Mesendoderm (in vitro differentiated cells): Measurements from ENCODE around the gene HSD11B1L.

Experiments used
- DNase-seq: peaks from one replicate; pipeline ENCODE4 v3.0.0; 2013
- H2AK5ac ChIP-seq: 2 replicates; pipeline ENCODE4 v1.6.1; 2013; ENCODE audit warnings: low read length, inconsistent platforms
- H2BK120ac ChIP-seq: 2 replicates; pipeline ENCODE4 v1.6.1; 2013; ENCODE audit warnings: low read depth, mild to moderate bottlenecking, low read length, moderate library complexity, mixed read lengths
- H2BK15ac ChIP-seq: replicated peaks from 2 replicates; pipeline ENCODE4 v1.6.1; 2013; ENCODE audit warnings: low read depth, mild to moderate bottlenecking, moderate library complexity
- H2BK5ac ChIP-seq: 2 replicates; pipeline ENCODE4 v1.6.1; 2013; ENCODE audit warnings: low read length, inconsistent platforms
- H3K18ac ChIP-seq: 2 replicates; pipeline ENCODE4 v1.6.1; 2013; ENCODE audit warnings: mild to moderate bottlenecking, low read length, mixed read lengths
- H3K23ac ChIP-seq: one replicate; pipeline ENCODE4 v1.6.1; 2013; ENCODE audit warnings: low read length
- H3K27ac ChIP-seq: 2 replicates; pipeline ENCODE4 v1.5.1; 2013; ENCODE audit warnings: low read depth, mild to moderate bottlenecking, inconsistent platforms, low read length, moderate library complexity
- H3K27me3 ChIP-seq: 2 replicates; pipeline ENCODE4 v1.6.1; 2013; ENCODE audit warnings: low read length, control low read depth, mild to moderate bottlenecking, inconsistent platforms; ENCODE audit not compliant: insufficient read depth, poor library complexity
- H3K36me3 ChIP-seq: 2 replicates; pipeline ENCODE4 v1.6.1; 2013; ENCODE audit warnings: low read length, inconsistent platforms; ENCODE audit not compliant: control insufficient read depth, insufficient read depth
- H3K4ac ChIP-seq: one replicate; pipeline ENCODE4 v1.6.1; 2013; ENCODE audit warnings: low read depth, mild to moderate bottlenecking, low read length, moderate library complexity
- H3K4me1 ChIP-seq: 2 replicates; pipeline ENCODE4 v1.6.1; 2013; ENCODE audit warnings: low read depth, low read length, inconsistent platforms; ENCODE audit not compliant: control insufficient read depth
- H3K4me2 ChIP-seq: 2 replicates; pipeline ENCODE4 v1.6.1; 2013; ENCODE audit warnings: low read length
- H3K4me3 ChIP-seq: 2 replicates; pipeline ENCODE4 v1.5.1; 2013; ENCODE audit warnings: mild to moderate bottlenecking, low read length
- H3K56ac ChIP-seq: one replicate; pipeline ENCODE4 v1.6.1; 2013; ENCODE audit warnings: low read length
- H3K79me1 ChIP-seq: 2 replicates; pipeline ENCODE4 v1.6.1; 2013; ENCODE audit warnings: low read length, inconsistent platforms
- H3K79me2 ChIP-seq: 2 replicates; pipeline ENCODE4 v1.6.1; 2013; ENCODE audit warnings: mild to moderate bottlenecking, low read length; ENCODE audit not compliant: control insufficient read depth, insufficient read depth
- H3K9ac ChIP-seq: 2 replicates; pipeline ENCODE4 v1.6.1; 2013; ENCODE audit warnings: low read length, inconsistent platforms
- H4K5ac ChIP-seq: one replicate; pipeline ENCODE4 v1.6.1; 2013; ENCODE audit warnings: low read length
- H4K8ac ChIP-seq: one replicate; pipeline ENCODE4 v1.6.1; 2013; ENCODE audit warnings: low read depth, mild to moderate bottlenecking, control low read depth, low read length, moderate library complexity
- WGBS: extraction: QIAGEN DNeasy Blood & Tissue Kit; methylation state at CpG from one replicate; pipeline ENCODE4 v1.1.7; 2013; ENCODE audit warnings: low lambda C conversion rate, missing lambda C conversion rate; ENCODE audit not compliant: insufficient coverage; ENCODE audit errors: extremely low coverage; 5-methylcytosine and 5-hydroxymethylcytosine counted together

The HSD11B1L gene

GRCh38 chr19:5703819-5704818 is 23.3 kb downstream of the HSD11B1L start:
- Histone ChIP-seq H3K4me3 (no peak overlapping the region), H3K56ac (no peak overlapping the region), H3K27ac (no peak overlapping the region), H3K18ac (no peak overlapping the region), H2AK5ac (no peak overlapping the region), H3K79me1 (no peaks in the 10 kb centered on the region), H4K5ac (no peak overlapping the region), H3K36me3 (peaks cover 16% of the 10 kb centered on the region), H3K23ac (no peak overlapping the region), H3K4me1 (no peaks in the 10 kb centered on the region), H3K9ac (no peak overlapping the region), H2BK15ac (no peak overlapping the region), H2BK120ac (no peak overlapping the region), H4K8ac (no peak overlapping the region), H3K79me2 (no peaks in the 10 kb centered on the region), H3K27me3 (no peaks in the 10 kb centered on the region), H3K4ac (no peak overlapping the region), H3K4me2 (no peak overlapping the region), H2BK5ac (no peak overlapping the region)
- no CpG with 5 or more reads among the region's 40 CpGs for WGBS
- DNase-seq = no peak

DNA sequence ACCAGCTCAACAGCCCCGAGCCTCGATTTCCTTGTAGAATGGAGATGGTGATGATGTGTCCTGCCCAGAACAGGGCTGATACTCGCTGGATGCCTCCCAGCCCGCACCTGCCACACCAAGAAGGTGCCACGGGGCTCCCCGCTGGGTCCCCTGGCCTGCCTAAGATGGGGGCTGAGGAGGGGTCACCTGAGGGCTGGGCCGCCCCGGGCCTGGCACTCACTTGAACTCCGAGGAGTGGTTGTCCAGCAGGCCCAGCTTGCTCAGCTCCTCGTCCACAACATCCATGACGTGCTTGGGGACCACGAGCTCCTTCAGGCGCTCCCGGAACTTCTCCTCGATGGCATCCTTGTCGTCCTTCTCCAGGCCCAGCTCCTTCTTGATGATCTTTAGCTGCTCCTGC is 24.7 kb downstream of the HSD11B1L start:
- no peak overlapping the region for H4K8ac ChIP-seq
- H3K9ac ChIP-seq = no peak overlapping the region

DNA sequence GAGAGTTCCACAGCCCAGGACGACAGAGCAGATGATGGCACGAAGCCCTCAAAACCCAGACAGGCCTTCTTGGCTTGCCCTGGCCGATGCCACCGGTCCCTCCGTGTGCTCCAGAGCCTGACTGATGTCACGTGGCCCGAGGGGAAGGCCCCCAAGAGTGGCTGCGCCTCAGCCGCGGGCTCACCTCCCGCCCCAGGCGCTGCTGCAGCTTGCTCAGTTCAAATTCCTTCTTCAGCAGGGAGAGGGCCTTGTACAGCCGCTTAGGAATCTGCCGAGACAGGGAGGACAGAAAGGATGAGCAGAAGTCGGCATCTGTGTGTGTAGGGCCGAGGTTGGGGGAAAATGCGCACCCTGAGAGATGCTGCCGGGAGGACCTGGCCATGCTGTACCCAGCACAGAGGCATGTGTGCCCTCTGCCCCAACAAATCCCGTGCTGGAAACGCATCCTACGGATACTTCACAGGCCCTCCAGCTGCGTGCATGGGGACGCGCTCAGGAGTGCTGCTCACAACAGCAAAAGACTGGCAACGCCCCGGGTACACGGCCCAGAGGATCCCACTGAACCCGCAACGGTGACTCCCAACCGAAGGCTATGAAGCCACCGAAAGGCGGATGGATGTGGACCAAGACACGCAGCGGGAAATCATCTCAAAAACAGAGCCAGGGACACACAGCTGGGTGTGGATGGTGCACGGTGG is 26.2 kb downstream of the HSD11B1L start:
- Histone ChIP-seq H3K27ac (no peak overlapping the region), H3K56ac (no peak overlapping the region), H3K18ac (no peak overlapping the region), H4K5ac (no peak overlapping the region), H3K4me3 (no peak overlapping the region), H3K79me2 (no peaks in the 10 kb centered on the region), H2BK120ac (no peak overlapping the region), H3K79me1 (no peaks in the 10 kb centered on the region), H3K4ac (no peak overlapping the region), H3K36me3 (peaks cover 19% of the 10 kb centered on the region), H3K4me2 (no peak overlapping the region), H3K4me1 (no peaks in the 10 kb centered on the region), H2BK5ac (no peak overlapping the region), H3K23ac (no peak overlapping the region), H2AK5ac (no peak overlapping the region), H3K27me3 (no peaks in the 10 kb centered on the region), H2BK15ac (no peak overlapping the region), H3K9ac (no peak overlapping the region), H4K8ac (no peak overlapping the region)
- DNase-seq = no peak
- no CpG with 5 or more reads among the region's 35 CpGs for WGBS

More for the DNA sequence above, 24.7 kb downstream of the HSD11B1L start:
- Histone ChIP-seq H3K56ac (no peak overlapping the region), H3K4me3 (no peak overlapping the region), H2BK15ac (no peak overlapping the region), H3K79me1 (no peaks in the 10 kb centered on the region), H2BK5ac (no peak overlapping the region), H3K36me3 (peaks cover 15% of the 10 kb centered on the region), H3K27ac (no peak overlapping the region), H2BK120ac (no peak overlapping the region), H3K27me3 (no peaks in the 10 kb centered on the region), H3K4ac (no peak overlapping the region), H2AK5ac (no peak overlapping the region), H3K4me1 (no peaks in the 10 kb centered on the region), H3K18ac (no peak overlapping the region), H4K5ac (no peak overlapping the region), H3K4me2 (no peak overlapping the region), H3K23ac (no peak overlapping the region), H3K79me2 (no peaks in the 10 kb centered on the region)
- no peak for DNase-seq
- no CpG with 5 or more reads among the region's 16 CpGs for WGBS

GRCh38 chr19:5707576-5708575 is 27.0 kb downstream of the HSD11B1L start:
- no peak for DNase-seq
- WGBS = no CpG with 5 or more reads among the region's 37 CpGs

DNA sequence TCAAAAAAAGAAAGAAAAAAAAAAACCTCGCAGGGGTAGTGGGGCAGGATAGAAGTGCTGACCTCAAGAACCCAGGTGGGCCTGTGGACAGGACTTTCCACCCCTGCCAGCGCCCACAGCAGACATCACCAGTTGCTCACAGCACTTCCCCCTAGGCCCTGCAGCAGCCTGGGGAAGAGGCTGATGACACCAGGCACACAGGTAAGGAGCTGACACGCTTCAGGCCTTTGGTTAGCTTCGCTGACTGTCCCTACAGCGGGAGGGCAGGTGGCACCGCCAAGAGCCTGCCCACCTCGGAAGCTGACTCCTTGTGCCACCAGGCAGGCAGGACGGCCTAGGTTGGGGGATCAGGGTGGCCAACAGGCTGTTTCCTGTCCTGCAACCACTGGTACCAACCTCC is 30.2 kb downstream of the HSD11B1L start:
- no peak overlapping the region for H4K5ac ChIP-seq

More at GRCh38 chr19:5707576-5708575, 27.0 kb downstream of the HSD11B1L start:
- Histone ChIP-seq H3K4me1 (no peaks in the 10 kb centered on the region), H3K4me2 (no peak overlapping the region), H3K79me1 (no peaks in the 10 kb centered on the region), H2AK5ac (no peak overlapping the region), H4K5ac (no peak overlapping the region), H3K9ac (no peak overlapping the region), H3K79me2 (no peaks in the 10 kb centered on the region), H3K36me3 (peaks cover 23% of the 10 kb centered on the region), H3K4me3 (no peak overlapping the region), H3K56ac (no peak overlapping the region), H3K27ac (no peak overlapping the region), H4K8ac (no peak overlapping the region), H3K4ac (no peak overlapping the region), H3K23ac (no peak overlapping the region), H2BK5ac (no peak overlapping the region), H3K18ac (no peak overlapping the region), H3K27me3 (no peaks in the 10 kb centered on the region), H2BK120ac (no peak overlapping the region), H2BK15ac (no peak overlapping the region)

More for the DNA sequence above, 30.2 kb downstream of the HSD11B1L start:
- no peak overlapping the region for H3K18ac ChIP-seq
- no peak overlapping the region for H4K8ac ChIP-seq
- no peaks in the 10 kb centered on the region for H3K4me1 ChIP-seq
- no peak overlapping the region for H3K4ac ChIP-seq
- H2BK15ac ChIP-seq = no peak overlapping the region
- H2AK5ac ChIP-seq = no peak overlapping the region
- no peak overlapping the region for H3K27ac ChIP-seq
- peaks cover 19% of the 10 kb centered on the region for H3K36me3 ChIP-seq
- peaks cover 4% of the 10 kb centered on the region for H3K79me1 ChIP-seq
- no peak overlapping the region for H2BK120ac ChIP-seq
- no peak overlapping the region for H3K4me2 ChIP-seq
- WGBS = no CpG with 5 or more reads among the region's 8 CpGs
- no peak overlapping the region for H3K56ac ChIP-seq
- H3K9ac ChIP-seq = no peak overlapping the region
- H3K23ac ChIP-seq = no peak overlapping the region
- no peak for DNase-seq
- no peak overlapping the region for H3K4me3 ChIP-seq
- H3K27me3 ChIP-seq = no peaks in the 10 kb centered on the region
- H2BK5ac ChIP-seq = no peak overlapping the region
- H3K79me2 ChIP-seq = peaks cover 9% of the 10 kb centered on the region
